MCF 10A (cell line): ENCODE data around the gene RAB11FIP5. TPM values are rescaled to one million over a fixed set of nuclear protein-coding genes. Genes with fewer than 3 reads are reported as not detected.

ENCODE experiments used
- BruUV-seq: library from RNA; stranded (reverse); fragments of 400-500 nt; replicated peaks from 2 replicates; lab custom pipeline; 2021; lab: Mats Ljungman, UMichigan
- CTCF ChIA-PET: fragments of 300-600 bp; sonication (Branson Sonifier 250); formaldehyde crosslinking; extraction: SDS; loops from one replicate; lab custom pipeline; 2021; ENCODE audit warnings: antibody characterized with exemption, inconsistent platforms; lab: Yijun Ruan, JAX
- POLR2A ChIA-PET: fragments of 300-600, 350-650 bp; sonication (Branson Sonifier 250); formaldehyde crosslinking; extraction: SDS; loops from one replicate; lab custom pipeline; 2020; ENCODE audit warnings: antibody characterized with exemption, inconsistent platforms; lab: Yijun Ruan, JAX
- DNase-seq: peaks from one replicate; pipeline ENCODE4 v3.0.0-alpha.2; 2018; ENCODE audit not compliant: unreplicated experiment
- H3K27ac Mint-ChIP-seq: one replicate; pipeline ENCODE4 v1.8.0; 2022; ENCODE audit warnings: mild to moderate bottlenecking, low read depth, mixed read lengths; ENCODE audit not compliant: unreplicated experiment
- H3K27me3 Mint-ChIP-seq: one replicate; pipeline ENCODE4 v1.8.0; 2022; ENCODE audit warnings: mixed read lengths; ENCODE audit not compliant: insufficient read depth, unreplicated experiment
- H3K36me3 Mint-ChIP-seq: one replicate; pipeline ENCODE4 v1.8.0; 2022; ENCODE audit warnings: mild to moderate bottlenecking, moderate library complexity, mixed read lengths; ENCODE audit not compliant: insufficient read depth, unreplicated experiment
- H3K4me1 Mint-ChIP-seq: one replicate; pipeline ENCODE4 v1.8.0; 2022; ENCODE audit warnings: mixed read lengths; ENCODE audit not compliant: insufficient read depth, unreplicated experiment
- H3K4me3 Mint-ChIP-seq: one replicate; pipeline ENCODE4 v1.8.0; 2022; ENCODE audit warnings: mild to moderate bottlenecking, moderate library complexity, mixed read lengths; ENCODE audit not compliant: unreplicated experiment
- H3K9me3 Mint-ChIP-seq: one replicate; pipeline ENCODE4 v1.8.0; 2022; ENCODE audit warnings: mixed read lengths; ENCODE audit not compliant: unreplicated experiment
- intact Hi-C: fragments of 100-400 bp; cut with micrococcal nuclease; formaldehyde crosslinking; loops from 2 replicates; pipeline ENCODE4 v1.14.1; 2022
- total RNA-seq: library from RNA; stranded (reverse); gene quantifications from 2 replicates; pipeline ENCODE4 v1.2.3, GENCODE V29; 2022
- TF ChIP-seq, protein P1 (sequence below): fragments of 200-600 bp; IDR thresholded peaks from one replicate; pipeline ENCODE4 v1.8.0; 2022; ENCODE audit warnings: antibody characterized with exemption, mild to moderate bottlenecking; ENCODE audit not compliant: unreplicated experiment

RAB11FIP5 gene
- total RNA-seq, 1 experiment from 2014 or later: 36.9 TPM

DNA sequence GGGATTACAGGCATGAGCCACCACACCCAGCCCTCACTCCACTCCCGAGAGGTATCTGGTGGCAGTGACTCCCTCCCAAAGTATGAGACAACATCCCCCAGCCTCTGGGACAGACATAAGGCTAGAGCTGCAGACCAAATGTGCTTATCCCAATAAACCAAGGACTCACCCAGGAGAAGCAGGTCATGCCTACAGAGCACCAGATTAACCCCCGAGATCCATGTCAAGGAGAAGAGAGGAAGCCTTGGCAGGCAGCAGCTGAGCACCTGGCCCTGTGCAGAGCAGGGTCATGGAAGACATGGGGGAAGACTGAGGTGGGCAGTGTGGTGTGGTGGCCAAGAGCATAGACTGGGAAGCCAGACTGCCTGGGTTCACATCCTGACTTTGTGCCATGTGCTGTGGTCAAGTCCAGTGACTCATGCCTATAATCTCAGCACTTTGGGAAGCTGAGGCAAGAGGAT, 7.2 kb downstream of the RAB11FIP5 start:
- ChIA-PET POLR2A (no interaction called here), CTCF (interaction anchor here (1.0 to 2.7 kb wide), 2 partner anchors 20 to 51 kb away, joined by 3 to 18 read pairs; no protein-coding TSS in a partner anchor)
- H3K4me1 Mint-ChIP-seq: peaks cover 36% of the 10 kb centered on the region
- TF ChIP-seq, protein P1, sequence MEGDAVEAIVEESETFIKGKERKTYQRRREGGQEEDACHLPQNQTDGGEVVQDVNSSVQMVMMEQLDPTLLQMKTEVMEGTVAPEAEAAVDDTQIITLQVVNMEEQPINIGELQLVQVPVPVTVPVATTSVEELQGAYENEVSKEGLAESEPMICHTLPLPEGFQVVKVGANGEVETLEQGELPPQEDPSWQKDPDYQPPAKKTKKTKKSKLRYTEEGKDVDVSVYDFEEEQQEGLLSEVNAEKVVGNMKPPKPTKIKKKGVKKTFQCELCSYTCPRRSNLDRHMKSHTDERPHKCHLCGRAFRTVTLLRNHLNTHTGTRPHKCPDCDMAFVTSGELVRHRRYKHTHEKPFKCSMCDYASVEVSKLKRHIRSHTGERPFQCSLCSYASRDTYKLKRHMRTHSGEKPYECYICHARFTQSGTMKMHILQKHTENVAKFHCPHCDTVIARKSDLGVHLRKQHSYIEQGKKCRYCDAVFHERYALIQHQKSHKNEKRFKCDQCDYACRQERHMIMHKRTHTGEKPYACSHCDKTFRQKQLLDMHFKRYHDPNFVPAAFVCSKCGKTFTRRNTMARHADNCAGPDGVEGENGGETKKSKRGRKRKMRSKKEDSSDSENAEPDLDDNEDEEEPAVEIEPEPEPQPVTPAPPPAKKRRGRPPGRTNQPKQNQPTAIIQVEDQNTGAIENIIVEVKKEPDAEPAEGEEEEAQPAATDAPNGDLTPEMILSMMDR: no peak
- H3K36me3 Mint-ChIP-seq: peaks cover 24% of the 10 kb centered on the region
- H3K9me3 Mint-ChIP-seq: no peaks in the 10 kb centered on the region
- no peak overlapping the region for H3K27ac Mint-ChIP-seq
- H3K27me3 Mint-ChIP-seq: no peaks in the 10 kb centered on the region
- H3K4me3 Mint-ChIP-seq: no peak overlapping the region
- BruUV-seq: no TSS peak
- intact Hi-C loops: no loop called here
- DNase-seq: no peak

DNA sequence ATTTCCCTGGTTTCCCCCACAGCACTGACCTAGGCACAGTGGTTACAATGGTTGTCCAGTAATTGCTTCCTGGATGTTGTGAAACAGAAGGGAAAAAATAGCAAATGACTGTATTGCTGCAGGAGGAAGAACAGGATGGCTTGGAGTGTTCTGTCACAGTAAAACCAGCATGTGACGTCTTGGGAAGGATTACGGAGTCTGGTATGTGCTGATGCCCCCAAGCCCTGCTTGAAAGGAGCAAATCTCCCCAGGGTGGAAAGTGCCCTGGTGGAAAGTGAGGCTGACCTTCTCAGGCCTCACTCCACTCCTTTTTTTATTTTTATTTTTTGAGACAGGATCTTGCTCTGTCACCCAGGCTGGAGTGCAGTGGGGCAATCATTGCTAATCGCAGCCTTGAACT, 7.8 kb downstream of the RAB11FIP5 start:
- H3K27me3 Mint-ChIP-seq: no peaks in the 10 kb centered on the region
- TF ChIP-seq, protein P1: no peak
- intact Hi-C loops: no loop called here

DNA sequence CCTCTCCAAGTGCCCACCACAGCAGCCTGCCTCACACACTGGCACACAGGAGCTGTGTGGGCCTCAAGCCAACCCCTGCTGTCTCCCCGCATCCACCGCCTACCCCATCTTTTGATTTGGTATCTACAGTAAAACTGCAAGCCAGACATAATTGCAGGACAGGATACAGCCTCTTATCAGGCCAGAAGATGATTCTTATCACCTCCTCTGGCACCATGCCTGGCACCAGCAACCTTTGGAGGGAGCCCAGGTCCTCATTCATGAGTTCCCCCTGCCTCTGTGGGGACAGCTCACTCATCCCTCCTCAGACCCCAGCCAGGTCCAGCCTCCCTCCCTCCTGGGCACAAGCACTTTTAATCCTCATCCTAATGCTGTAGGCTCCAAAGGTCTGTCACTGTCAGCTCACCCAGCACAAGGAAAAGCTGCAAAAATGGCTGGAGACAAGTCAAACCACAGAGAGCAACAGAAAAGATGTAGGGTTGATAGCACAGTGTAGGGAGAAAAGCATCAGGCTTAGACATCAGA, 9.7 kb downstream of the RAB11FIP5 start:
- intact Hi-C loops: no loop called here
- no peak overlapping the region for H3K4me3 Mint-ChIP-seq
- no peaks in the 10 kb centered on the region for H3K9me3 Mint-ChIP-seq
- H3K27me3 Mint-ChIP-seq: no peaks in the 10 kb centered on the region
- no peak overlapping the region for H3K27ac Mint-ChIP-seq
- DNase-seq: no peak
- POLR2A ChIA-PET: interaction anchor here (0.6 kb wide), 1 partner anchor 192 kb away, joined by 4 read pairs; no protein-coding TSS in a partner anchor
- H3K4me1 Mint-ChIP-seq: peaks cover 25% of the 10 kb centered on the region
- CTCF ChIA-PET: no interaction called here
- BruUV-seq: no TSS peak
- TF ChIP-seq, protein P1: no peak
- peaks cover 34% of the 10 kb centered on the region for H3K36me3 Mint-ChIP-seq

More for the DNA sequence above, 7.8 kb downstream of the RAB11FIP5 start:
- H3K4me3 Mint-ChIP-seq: no peak overlapping the region
- DNase-seq: no peak
- no TSS peak for BruUV-seq
- H3K9me3 Mint-ChIP-seq: no peaks in the 10 kb centered on the region
- H3K36me3 Mint-ChIP-seq: peaks cover 28% of the 10 kb centered on the region
- ChIA-PET CTCF (interaction anchor here (0.6 to 2.7 kb wide), 3 partner anchors 19 to 52 kb away, joined by 3 to 18 read pairs (median 3); no protein-coding TSS in a partner anchor), POLR2A (interaction anchor here (0.6 kb wide), 1 partner anchor 23 kb away, joined by 4 read pairs; no protein-coding TSS in a partner anchor)
- peaks cover 30% of the 10 kb centered on the region for H3K4me1 Mint-ChIP-seq
- H3K27ac Mint-ChIP-seq: no peak overlapping the region

DNA sequence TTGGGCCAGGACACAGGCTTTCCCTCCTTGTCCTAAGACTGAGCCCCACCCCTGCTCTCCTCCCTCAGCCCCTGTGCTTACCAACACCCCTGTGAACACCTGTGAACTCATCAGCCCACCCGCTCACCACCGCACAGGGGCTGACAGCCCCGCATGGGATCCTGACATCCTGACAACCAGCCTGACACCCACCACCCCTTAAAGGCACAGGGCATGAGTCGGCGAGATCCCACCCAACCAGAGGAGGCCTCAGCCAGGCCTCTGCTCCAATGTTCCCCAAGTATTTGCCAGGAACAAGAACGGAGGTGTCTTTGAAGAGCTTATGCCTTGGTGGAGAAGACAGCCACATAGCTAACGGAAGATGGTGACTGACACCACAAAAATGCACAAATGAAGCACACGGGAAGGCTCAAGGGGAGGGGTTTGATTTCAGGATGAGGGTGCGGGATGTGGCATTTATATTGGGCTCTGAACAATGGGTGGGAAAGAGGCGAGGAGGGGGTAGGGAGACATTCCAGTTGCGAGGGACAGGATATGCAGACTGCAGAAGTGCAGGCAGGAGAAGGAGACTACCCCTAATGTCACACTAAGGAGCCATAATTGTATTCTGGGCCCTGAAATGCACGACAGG, 11.0 kb downstream of the RAB11FIP5 start:
- intact Hi-C loops: no loop called here
- ChIA-PET CTCF (interaction anchor here (0.7 kb wide), 1 partner anchor 9 kb away, joined by 3 read pairs; no protein-coding TSS in a partner anchor), POLR2A (no interaction called here)
- Mint-ChIP-seq H3K36me3 (peaks cover 34% of the 10 kb centered on the region), H3K4me3 (no peak overlapping the region), H3K4me1 (peaks cover 21% of the 10 kb centered on the region), H3K27ac (no peak overlapping the region), H3K27me3 (no peaks in the 10 kb centered on the region), H3K9me3 (no peaks in the 10 kb centered on the region)
- TF ChIP-seq, protein P1: no peak
- BruUV-seq: no TSS peak
- no peak for DNase-seq
